ENCODE data around the gene GCC2. TPM values are rescaled to one million over a fixed set of nuclear protein-coding genes. Genes with fewer than 3 reads are reported as not detected.

Gene GCC2
- total RNA-seq, 1 donor from 2014 or later = 34.3 TPM

DNA sequence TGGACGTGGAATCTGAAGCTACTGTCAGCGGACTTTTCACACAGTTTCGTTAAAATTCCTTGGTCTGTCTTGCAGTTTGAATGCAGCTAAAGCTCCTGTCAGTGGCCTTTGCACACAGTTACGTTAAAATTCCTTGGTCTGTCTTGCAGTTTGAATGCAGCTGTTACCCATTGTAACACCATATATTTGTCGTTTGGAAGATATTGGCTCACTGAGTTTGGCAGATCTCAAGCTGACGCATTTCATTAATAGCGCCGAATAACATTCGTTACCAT, 86.3 kb downstream of the GCC2 start:
- Mint-ChIP-seq H3K27me3 (ENCODE audit: unreplicated experiment) (no peaks in the 10 kb centered on the region), H3K4me3 (ENCODE audit: unreplicated experiment) (peak overlapping the region; percentile 94), H3K36me3 (ENCODE audit: unreplicated experiment) (no peaks in the 10 kb centered on the region), H3K27ac (ENCODE audit: unreplicated experiment) (peak overlapping the region; percentile 92), H3K4me1 (ENCODE audit: unreplicated experiment) (peaks cover 45% of the 10 kb centered on the region), H3K9me3 (ENCODE audit: unreplicated experiment) (no peaks in the 10 kb centered on the region)
- TF ChIP-seq, protein P1, sequence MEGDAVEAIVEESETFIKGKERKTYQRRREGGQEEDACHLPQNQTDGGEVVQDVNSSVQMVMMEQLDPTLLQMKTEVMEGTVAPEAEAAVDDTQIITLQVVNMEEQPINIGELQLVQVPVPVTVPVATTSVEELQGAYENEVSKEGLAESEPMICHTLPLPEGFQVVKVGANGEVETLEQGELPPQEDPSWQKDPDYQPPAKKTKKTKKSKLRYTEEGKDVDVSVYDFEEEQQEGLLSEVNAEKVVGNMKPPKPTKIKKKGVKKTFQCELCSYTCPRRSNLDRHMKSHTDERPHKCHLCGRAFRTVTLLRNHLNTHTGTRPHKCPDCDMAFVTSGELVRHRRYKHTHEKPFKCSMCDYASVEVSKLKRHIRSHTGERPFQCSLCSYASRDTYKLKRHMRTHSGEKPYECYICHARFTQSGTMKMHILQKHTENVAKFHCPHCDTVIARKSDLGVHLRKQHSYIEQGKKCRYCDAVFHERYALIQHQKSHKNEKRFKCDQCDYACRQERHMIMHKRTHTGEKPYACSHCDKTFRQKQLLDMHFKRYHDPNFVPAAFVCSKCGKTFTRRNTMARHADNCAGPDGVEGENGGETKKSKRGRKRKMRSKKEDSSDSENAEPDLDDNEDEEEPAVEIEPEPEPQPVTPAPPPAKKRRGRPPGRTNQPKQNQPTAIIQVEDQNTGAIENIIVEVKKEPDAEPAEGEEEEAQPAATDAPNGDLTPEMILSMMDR (IDR thresholded peaks at IDR 0.05) = no peak
- DNase-seq (ENCODE audit: extremely low spot score, unreplicated experiment) = no peak

DNA sequence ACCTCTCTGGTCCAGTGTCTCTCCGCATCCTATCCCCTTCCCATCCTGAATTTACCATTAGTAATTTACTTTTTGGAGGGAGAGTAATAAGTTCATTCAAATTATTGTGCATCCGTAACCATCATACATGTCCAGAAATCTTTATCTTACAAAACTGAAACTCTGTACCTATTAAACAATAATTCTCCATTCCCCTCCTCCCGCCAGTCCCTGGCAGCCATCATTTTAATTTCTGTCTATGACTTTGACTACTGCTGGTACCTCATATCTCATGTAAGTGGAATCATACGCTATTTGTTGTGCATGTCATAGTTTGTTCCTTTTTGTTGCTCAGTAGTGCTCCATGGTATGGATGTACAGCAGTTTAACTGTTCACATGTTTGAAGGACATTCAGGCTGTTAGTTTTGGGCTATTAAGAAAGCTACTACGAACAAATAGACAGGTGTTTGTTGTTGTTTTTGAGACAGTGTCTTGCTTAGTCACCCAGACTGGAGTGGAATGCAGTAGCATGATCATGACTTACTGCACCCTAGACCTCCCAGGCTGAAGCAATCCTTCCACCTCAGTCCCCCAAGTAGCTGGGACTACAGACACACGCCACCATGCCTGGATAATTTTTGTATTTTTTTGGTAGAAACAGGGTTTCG, 87.3 kb downstream of the GCC2 start:
- Mint-ChIP-seq H3K27me3 (ENCODE audit: unreplicated experiment) (no peaks in the 10 kb centered on the region), H3K9me3 (ENCODE audit: unreplicated experiment) (no peaks in the 10 kb centered on the region), H3K36me3 (ENCODE audit: unreplicated experiment) (no peaks in the 10 kb centered on the region), H3K4me3 (ENCODE audit: unreplicated experiment) (peak overlapping the region; percentile 94), H3K4me1 (ENCODE audit: unreplicated experiment) (peaks cover 54% of the 10 kb centered on the region), H3K27ac (ENCODE audit: unreplicated experiment) (peak overlapping the region; percentile 92)
- TF ChIP-seq, protein P1 (IDR thresholded peaks at IDR 0.05) = no peak
- DNase-seq (ENCODE audit: extremely low spot score, unreplicated experiment) = no peak

DNA sequence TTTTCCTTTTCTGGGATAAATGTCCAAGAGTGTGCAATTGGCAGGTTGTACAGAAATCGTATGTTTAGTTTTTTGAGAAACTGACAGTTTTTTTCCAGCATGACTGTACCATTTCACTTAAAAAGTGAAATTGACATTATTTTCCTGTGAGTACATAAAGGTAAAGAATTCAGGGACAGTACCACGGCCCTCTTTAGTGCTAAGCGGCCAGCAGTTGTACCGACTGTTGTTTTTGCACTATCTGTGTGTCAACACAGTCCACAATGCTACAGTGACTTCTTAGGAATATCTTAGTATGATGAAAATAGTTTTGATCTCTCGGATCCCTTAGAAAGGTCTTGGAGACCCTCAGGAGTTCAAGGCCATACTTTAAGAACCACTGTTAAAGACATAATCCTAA, 87.9 kb downstream of the GCC2 start:
- DNase-seq (ENCODE audit: extremely low spot score, unreplicated experiment) = no peak
- H3K4me1 Mint-ChIP-seq (ENCODE audit: unreplicated experiment) = peaks cover 60% of the 10 kb centered on the region
- H3K27me3 Mint-ChIP-seq (ENCODE audit: unreplicated experiment) = no peaks in the 10 kb centered on the region
- TF ChIP-seq, protein P1 (IDR thresholded peaks at IDR 0.05) = no peak
- H3K4me3 Mint-ChIP-seq (ENCODE audit: unreplicated experiment) = no peak overlapping the region
- no peaks in the 10 kb centered on the region for H3K36me3 Mint-ChIP-seq (ENCODE audit: unreplicated experiment)
- no peak overlapping the region for H3K27ac Mint-ChIP-seq (ENCODE audit: unreplicated experiment)
- H3K9me3 Mint-ChIP-seq (ENCODE audit: unreplicated experiment) = no peaks in the 10 kb centered on the region

DNA sequence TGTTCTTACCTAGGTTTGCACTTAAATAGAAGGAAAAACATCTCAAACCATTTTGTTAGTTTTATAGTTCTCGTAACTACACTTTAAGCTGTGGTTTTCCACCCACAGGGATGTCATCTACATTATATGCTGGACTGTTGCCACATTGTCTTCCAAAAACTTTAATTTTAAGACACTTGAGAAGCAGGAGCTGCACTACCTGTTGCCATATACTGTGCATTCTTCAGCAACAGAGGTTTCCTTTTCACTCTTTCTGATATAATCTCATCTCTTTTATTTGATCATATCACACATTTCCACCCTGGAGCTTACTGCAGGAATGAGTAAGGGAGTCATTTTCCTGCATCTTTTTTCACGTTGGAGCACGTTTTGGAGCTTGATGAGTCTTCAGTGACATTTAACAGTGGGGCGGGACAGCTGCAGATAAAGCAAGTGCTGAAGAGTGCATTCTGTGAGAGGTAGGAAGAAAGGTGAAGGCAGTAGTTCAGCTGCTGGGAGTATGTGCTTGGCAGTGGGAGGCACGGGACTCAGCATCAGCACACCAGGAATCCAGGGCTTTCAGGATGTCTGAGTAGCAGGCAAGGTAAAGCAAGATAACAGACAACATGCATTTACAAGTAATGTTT, 89.1 kb downstream of the GCC2 start:
- H3K9me3 Mint-ChIP-seq (ENCODE audit: unreplicated experiment) = no peaks in the 10 kb centered on the region
- H3K36me3 Mint-ChIP-seq (ENCODE audit: unreplicated experiment) = no peaks in the 10 kb centered on the region
- no peak for DNase-seq (ENCODE audit: extremely low spot score, unreplicated experiment)
- TF ChIP-seq, protein P1 (IDR thresholded peaks at IDR 0.05) = no peak
- no peaks in the 10 kb centered on the region for H3K27me3 Mint-ChIP-seq (ENCODE audit: unreplicated experiment)
- peak overlapping the region; percentile 9 for H3K27ac Mint-ChIP-seq (ENCODE audit: unreplicated experiment)
- peaks cover 66% of the 10 kb centered on the region for H3K4me1 Mint-ChIP-seq (ENCODE audit: unreplicated experiment)
- H3K4me3 Mint-ChIP-seq (ENCODE audit: unreplicated experiment) = no peak overlapping the region

DNA sequence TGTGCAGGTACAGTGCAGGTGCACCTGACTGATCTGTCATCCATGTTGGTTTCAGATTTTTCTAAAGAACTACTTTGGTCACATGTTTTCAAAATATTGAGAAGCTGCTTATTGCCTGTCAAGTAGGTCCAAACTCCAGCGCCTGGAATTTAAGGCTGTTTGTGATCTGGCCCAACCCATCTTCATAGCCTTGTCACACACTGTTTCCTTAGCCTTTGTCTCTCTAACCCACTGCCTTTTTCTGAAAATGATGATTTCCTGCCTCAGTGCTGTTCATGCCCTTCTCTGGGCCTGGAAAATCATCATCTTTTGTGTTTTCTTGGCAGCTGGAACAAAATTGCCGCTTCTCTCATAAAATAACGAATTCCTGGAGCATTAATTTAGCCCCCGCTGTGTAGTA, 92.4 kb downstream of the GCC2 start:
- peaks cover 49% of the 10 kb centered on the region for H3K4me1 Mint-ChIP-seq (ENCODE audit: unreplicated experiment)
- no peak overlapping the region for H3K4me3 Mint-ChIP-seq (ENCODE audit: unreplicated experiment)
- DNase-seq (ENCODE audit: extremely low spot score, unreplicated experiment) = no peak
- H3K36me3 Mint-ChIP-seq (ENCODE audit: unreplicated experiment) = peaks cover 2% of the 10 kb centered on the region
- H3K27ac Mint-ChIP-seq (ENCODE audit: unreplicated experiment) = peak overlapping the region; percentile 70
- H3K27me3 Mint-ChIP-seq (ENCODE audit: unreplicated experiment) = no peaks in the 10 kb centered on the region
- no peaks in the 10 kb centered on the region for H3K9me3 Mint-ChIP-seq (ENCODE audit: unreplicated experiment)
- TF ChIP-seq, protein P1 (IDR thresholded peaks at IDR 0.05) = no peak
